ENCODE measurements around the gene HOXB8. TPM values are rescaled to one million over a fixed set of nuclear protein-coding genes. Genes with fewer than 3 reads are reported as not detected.

The HOXB8 gene
- polyA plus RNA-seq, 10 donors = 0.29 to 2.9 (median 0.70) TPM

GRCh38 chr17:48586355-48587258, 28.5 kb downstream of the HOXB8 start:
- no peak for DNase-seq

DNA sequence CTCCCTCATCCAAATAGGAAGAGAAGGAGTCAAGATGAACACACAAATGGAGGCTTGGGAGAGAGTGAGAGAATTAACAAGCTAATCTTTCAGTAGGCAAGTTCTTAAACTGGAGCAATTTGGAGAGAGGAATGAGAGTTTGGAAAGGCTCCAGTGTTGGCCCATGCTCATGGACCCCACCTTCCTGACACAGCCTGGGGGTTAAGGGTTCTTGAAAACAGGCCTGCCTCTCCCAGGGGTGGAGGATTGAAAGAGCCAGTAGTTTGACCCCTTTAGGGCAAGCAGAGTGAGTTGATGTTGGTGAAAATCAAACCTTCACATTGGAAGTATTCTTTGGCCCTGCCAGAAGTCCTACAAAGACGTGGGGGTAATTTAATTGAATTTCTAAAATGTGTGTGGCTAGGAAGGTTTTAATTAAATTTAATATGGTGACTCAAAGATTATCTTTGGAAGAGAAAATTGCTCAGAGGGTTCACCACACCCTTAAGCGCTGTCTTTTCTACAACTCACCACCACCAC, 30.8 kb downstream of the HOXB8 start:
- DNase-seq = no peak

GRCh38 chr17:48583708-48584222, 31.3 kb downstream of the HOXB8 start:
- DNase-seq = no peak

- no peak for DNase-seq
These were observed 32.4 kb downstream of the HOXB8 start for GRCh38 chr17:48582750-48583069.

DNA sequence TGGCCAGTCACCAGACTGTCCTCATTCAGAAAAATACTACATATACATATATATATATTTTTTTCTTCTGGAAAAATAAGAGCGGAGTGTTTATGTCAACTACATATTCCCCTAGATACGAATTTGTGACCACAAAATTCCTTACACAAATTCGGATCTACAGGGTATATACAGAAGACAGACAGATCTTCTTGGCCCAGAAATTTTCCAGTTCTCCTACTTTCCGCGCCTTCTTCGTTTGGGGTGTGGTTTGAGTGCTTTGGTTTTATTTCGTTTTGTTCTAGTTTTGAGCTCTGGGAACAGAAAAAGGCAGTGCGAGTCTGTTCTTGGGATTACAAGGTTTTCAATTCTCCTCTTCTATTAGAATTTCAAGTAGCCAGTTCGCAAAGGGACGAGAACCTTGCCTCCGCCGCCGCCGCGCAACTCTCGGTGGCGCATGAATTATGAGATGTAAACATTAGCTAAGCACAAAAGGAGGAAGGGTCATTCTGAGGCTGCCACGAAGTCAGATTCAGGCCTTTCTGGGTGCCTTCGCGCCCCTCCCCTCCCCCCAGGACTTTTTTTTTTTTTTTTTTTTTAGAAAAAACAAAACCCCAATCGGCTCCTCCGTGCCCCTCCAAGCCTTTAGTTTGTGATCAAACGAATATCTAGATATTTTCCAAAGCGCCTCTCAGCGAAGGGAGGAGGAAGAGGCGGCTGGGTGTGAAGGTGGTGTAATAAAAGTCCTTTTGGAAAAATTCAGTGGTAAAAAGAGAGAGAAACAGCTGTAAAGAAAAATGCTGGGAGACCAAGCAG, 35.1 kb downstream of the HOXB8 start:
- peak in 1 of 3 donors; percentile 74 for DNase-seq

- DNase-seq = peak in 1 of 3 donors; percentile 68
These were observed 35.7 kb downstream of the HOXB8 start for GRCh38 chr17:48579471-48579759.

GRCh38 chr17:48578616-48579470, 36.2 kb downstream of the HOXB8 start:
- DNase-seq = no peak

DNA sequence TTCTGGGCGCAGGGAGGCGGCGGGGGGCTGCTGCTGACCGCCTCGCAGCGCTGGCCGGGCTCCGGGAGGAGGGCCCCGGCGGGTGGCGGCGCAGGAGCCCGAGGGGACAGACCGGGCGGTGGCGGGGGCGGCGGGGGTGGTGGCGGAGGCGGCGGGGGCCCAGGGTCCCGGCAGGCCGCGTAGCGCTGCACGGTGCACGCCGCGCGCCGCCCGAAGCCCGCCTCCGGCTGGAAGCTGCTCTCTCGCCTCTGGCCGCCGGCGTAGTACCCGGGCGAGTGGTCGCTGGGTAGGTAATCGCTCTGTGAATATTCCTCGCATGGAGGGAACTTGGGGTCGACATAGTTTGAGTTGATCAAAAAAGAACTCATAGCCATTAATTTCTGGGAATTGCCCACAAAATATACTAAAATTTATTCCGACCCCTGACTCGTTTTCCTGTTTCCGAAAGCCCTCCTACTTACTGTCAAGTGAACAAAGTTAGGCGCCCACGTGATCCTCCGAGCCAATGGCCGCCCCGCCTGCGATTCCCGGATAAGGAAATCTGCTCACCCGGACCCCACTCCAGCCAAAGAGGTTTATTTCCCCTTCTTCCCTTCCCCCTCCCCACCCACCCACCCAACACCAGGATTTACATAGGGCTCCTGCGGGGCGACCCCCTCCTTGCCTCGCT, 37.0 kb downstream of the HOXB8 start, which contains the start of gene HOXB4:
Gene HOXB4 (minus strand): TSS at position 405 of the 670 bp plus-strand sequence. CDS start 31 bp downstream, at position 374.
- DNase-seq = peak; percentile 80 to 89 (median 83)

DNA sequence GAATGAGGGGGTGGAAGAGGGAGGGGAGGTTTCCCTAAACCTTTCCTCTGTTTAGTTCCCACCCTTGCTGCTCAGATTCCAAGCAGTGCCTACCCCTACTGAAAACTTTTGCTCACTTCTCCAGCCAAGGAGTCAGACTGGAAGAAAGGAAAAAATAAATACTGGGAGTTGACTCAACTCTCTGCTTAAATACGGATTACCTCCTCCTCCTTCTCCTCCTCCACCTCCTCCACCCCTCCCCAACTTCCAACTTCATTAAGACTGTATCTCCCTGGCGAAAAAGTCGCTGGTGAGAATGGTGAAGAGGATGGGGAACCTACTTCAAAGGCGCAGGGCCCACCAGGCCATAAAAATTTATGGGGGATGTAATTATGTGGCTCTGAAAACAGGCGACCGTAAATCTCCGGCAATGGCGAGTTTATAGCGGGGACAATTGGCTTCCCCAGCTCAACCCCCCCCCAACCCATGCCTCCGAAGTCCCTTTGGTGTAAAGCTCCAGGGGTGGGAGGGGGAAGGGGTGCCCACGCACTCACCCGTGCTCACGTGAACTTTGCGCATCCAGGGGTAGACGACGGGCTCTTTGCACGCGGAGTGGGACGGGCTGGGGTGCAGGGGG, 37.7 kb downstream of the HOXB8 start:
- DNase-seq = no peak

GRCh38 chr17:48576479-48577309, 38.4 kb downstream of the HOXB8 start:
- peak in 1 of 3 donors; percentile 69 for DNase-seq

- no peak for DNase-seq
These were observed 39.2 kb downstream of the HOXB8 start for GRCh38 chr17:48575673-48576478.

- peak in 1 of 3 donors; percentile 71 for DNase-seq
These were observed 40.0 kb downstream of the HOXB8 start for GRCh38 chr17:48575066-48575582.

GRCh38 chr17:48574505-48575065, 40.5 kb downstream of the HOXB8 start:
- no peak for DNase-seq

DNA sequence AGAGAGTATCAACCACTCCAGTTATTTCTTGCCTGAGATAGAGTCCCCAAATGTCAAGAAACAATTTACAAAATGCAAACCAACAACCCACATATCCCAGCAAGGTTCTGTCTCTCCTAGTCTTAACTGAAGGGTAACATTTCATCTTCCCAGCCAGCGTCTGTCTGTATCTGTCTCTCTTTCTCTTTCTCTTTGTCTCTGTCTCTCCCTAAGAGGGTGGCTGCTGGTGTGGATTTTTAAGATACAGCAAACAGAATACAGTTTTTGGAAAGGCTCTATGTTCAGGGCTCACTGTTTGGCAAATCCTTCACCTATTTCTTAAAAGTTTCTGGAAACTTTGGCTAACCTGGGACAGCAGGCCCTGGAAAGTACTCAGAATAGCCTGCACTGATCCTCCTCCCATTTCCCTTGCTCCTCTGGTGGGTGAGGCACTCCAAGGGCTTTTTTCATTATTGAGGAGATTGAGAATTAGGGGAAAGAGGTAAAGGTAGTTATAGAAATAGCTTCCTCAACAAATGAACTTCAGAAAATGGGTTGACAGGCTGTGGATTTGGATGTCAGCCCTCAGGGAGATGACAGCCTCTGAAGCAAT, 43.2 kb downstream of the HOXB8 start:
- DNase-seq = no peak

- no peak for DNase-seq
These were observed 43.9 kb downstream of the HOXB8 start for GRCh38 chr17:48571024-48571818.

- DNase-seq = no peak
These were observed 44.6 kb downstream of the HOXB8 start for GRCh38 chr17:48570325-48571023.

All from muscle of back (tissue), 11 donors.